Caco-2 (cell line): ENCODE data around the gene IGF2BP3. TPM values are rescaled to one million over a fixed set of nuclear protein-coding genes. Genes with fewer than 3 reads are reported as not detected.

Source experiments
- BruUV-seq: library from RNA; stranded (reverse); fragments of 400-500 nt; replicated peaks from 2 replicates; lab custom pipeline; 2021; lab: Mats Ljungman, UMichigan
- CTCF ChIA-PET: fragments of 300-600 bp; sonication (Branson Sonifier 250); formaldehyde crosslinking; loops from one replicate; lab custom pipeline; 2022; ENCODE audit warnings: antibody characterized with exemption; lab: Charles Lee
- POLR2A ChIA-PET: fragments of 300-600 bp; sonication (Branson Sonifier 250); formaldehyde crosslinking; loops from one replicate; lab custom pipeline; 2022; ENCODE audit warnings: antibody characterized with exemption; lab: Charles Lee
- DNase-seq, 2 experiments: peaks; one replicate each; pipeline versions ENCODE4 v3.0.0 to v3.0.0-alpha.2; 2020 to 2022
- H3K27me3 ChIP-seq: replicated peaks from 2 replicates; pipeline ENCODE4 v1.6.0; 2011; ENCODE audit warnings: low read length; ENCODE audit not compliant: control insufficient read depth, insufficient read depth
- H3K36me3 ChIP-seq: 2 replicates; pipeline ENCODE4 v1.5.1; 2011; ENCODE audit warnings: low read length; ENCODE audit not compliant: control insufficient read depth, insufficient read depth
- H3K4me1 ChIP-seq: fragments of 250-450 bp; sonication (Bioruptor Pico); 2 replicates; pipeline ENCODE4 v1.5.1; 2020; ENCODE audit warnings: mild to moderate bottlenecking
- H3K4me3 ChIP-seq: 2 replicates; pipeline ENCODE4 v1.5.1; 2011; ENCODE audit warnings: low read depth, mild to moderate bottlenecking, control low read depth, low read length
- H3K9me3 ChIP-seq: fragments of 250-450 bp; sonication (Bioruptor Pico); 2 replicates; pipeline ENCODE4 v1.5.1; 2020; ENCODE audit warnings: mild to moderate bottlenecking, moderate library complexity
- H3K27ac Mint-ChIP-seq: one replicate; pipeline ENCODE4 v1.8.0; 2022; ENCODE audit warnings: mixed read lengths; ENCODE audit not compliant: unreplicated experiment
- H3K27me3 Mint-ChIP-seq: one replicate; pipeline ENCODE4 v1.8.0; 2022; ENCODE audit warnings: mixed read lengths; ENCODE audit not compliant: insufficient read depth, unreplicated experiment
- H3K36me3 Mint-ChIP-seq: one replicate; pipeline ENCODE4 v1.8.0; 2022; ENCODE audit warnings: mild to moderate bottlenecking, mixed read lengths; ENCODE audit not compliant: insufficient read depth, unreplicated experiment
- H3K4me1 Mint-ChIP-seq: one replicate; pipeline ENCODE4 v1.8.0; 2022; ENCODE audit warnings: low read depth, mixed read lengths; ENCODE audit not compliant: unreplicated experiment
- H3K4me3 Mint-ChIP-seq: one replicate; pipeline ENCODE4 v1.8.0; 2022; ENCODE audit warnings: mild to moderate bottlenecking, moderate library complexity, mixed read lengths; ENCODE audit not compliant: unreplicated experiment
- H3K9me3 Mint-ChIP-seq: one replicate; pipeline ENCODE4 v1.8.0; 2022; ENCODE audit warnings: mixed read lengths; ENCODE audit not compliant: unreplicated experiment
- CTCF ChIP-seq, 2 experiments: fragments of 200-600 bp in 1 of 2; IDR thresholded peaks; 1 replicate in 1 of 2; 2 replicates in 1 of 2; pipeline versions ENCODE4 v1.5.1 to v1.8.0; 2011 to 2022; ENCODE audit warnings: antibody characterized with exemption in 1 of 2, control low read depth in 1 of 2, inconsistent platforms in 1 of 2, low read depth in 1 of 2, low read length in 1 of 2, mild to moderate bottlenecking in 1 of 2, moderate library complexity in 1 of 2; ENCODE audit not compliant: insufficient read depth in 1 of 2, severe bottlenecking in 1 of 2, unreplicated experiment in 1 of 2
- intact Hi-C: fragments of 100-400 bp; cut with micrococcal nuclease; formaldehyde crosslinking; loops from one replicate; pipeline ENCODE4 v1.10.0; 2022; ENCODE audit not compliant: unreplicated experiment
- total RNA-seq: library from RNA; stranded (reverse); gene quantifications from 2 replicates; pipeline ENCODE4 v1.2.3, GENCODE V29; 2022

The IGF2BP3 gene
- total RNA-seq, 1 experiment from 2014 or later, result 127 TPM

- Mint-ChIP-seq H3K36me3 (peaks cover 8% of the 10 kb centered on the region), H3K9me3 (no peaks in the 10 kb centered on the region), H3K27me3 (no peaks in the 10 kb centered on the region), H3K4me3 (no peak overlapping the region), H3K27ac (peak overlapping the region; percentile 64), H3K4me1 (peaks cover 14% of the 10 kb centered on the region)
- intact Hi-C loops, result no loop called here
- peaks cover 20% of the 10 kb centered on the region for H3K4me1 ChIP-seq
- no peak for TF ChIP-seq CTCF (IDR thresholded peaks at IDR 0.05; ENCODE audit: insufficient read depth in 1 of 2, low read depth in 1 of 2, low read length in 1 of 2, severe bottlenecking in 1 of 2, unreplicated experiment in 1 of 2)
- no peaks in the 10 kb centered on the region for H3K36me3 ChIP-seq
- BruUV-seq, result no TSS peak
- H3K27me3 ChIP-seq, result no peaks in the 10 kb centered on the region
- H3K9me3 ChIP-seq, result no peaks in the 10 kb centered on the region
- ChIA-PET POLR2A (no interaction called here), CTCF (no interaction called here)
- DNase-seq, result peak in 1 of 2 experiments; percentile 40
- no peak overlapping the region for H3K4me3 ChIP-seq
Measured at GRCh38 chr7:23487670-23488069, 17.4 kb upstream of the IGF2BP3 start.

GRCh38 chr7:23486002-23486773 lies 15.9 kb upstream of the IGF2BP3 start:
- BruUV-seq, result TSS peak; percentile 60
- Histone ChIP-seq H3K4me1 (peaks cover 20% of the 10 kb centered on the region), H3K4me3 (no peak overlapping the region), H3K27me3 (no peaks in the 10 kb centered on the region), H3K9me3 (no peaks in the 10 kb centered on the region), H3K36me3 (no peaks in the 10 kb centered on the region)
- no peak for TF ChIP-seq CTCF (IDR thresholded peaks at IDR 0.05; ENCODE audit: insufficient read depth in 1 of 2, low read depth in 1 of 2, low read length in 1 of 2, severe bottlenecking in 1 of 2, unreplicated experiment in 1 of 2)
- H3K27ac Mint-ChIP-seq, result peak overlapping the region; percentile 78
- peaks cover 11% of the 10 kb centered on the region for H3K36me3 Mint-ChIP-seq
- peak overlapping the region; percentile 62 for H3K4me3 Mint-ChIP-seq
- ChIA-PET POLR2A (interaction anchor here (0.6 to 0.7 kb wide), 3 partner anchors 11 to 85 kb away, joined by 3 read pairs; partner anchors contain the start of gene IGF2BP3), CTCF (interaction anchor here (1.3 kb wide), 1 partner anchor 11 kb away, joined by 3 read pairs; no protein-coding TSS in a partner anchor)
- peaks cover 24% of the 10 kb centered on the region for H3K4me1 Mint-ChIP-seq
- intact Hi-C loops, result loop anchor here (1.0 kb wide), 1 partner anchor 12 kb away; no protein-coding TSS in a partner anchor
- no peaks in the 10 kb centered on the region for H3K27me3 Mint-ChIP-seq
- no peaks in the 10 kb centered on the region for H3K9me3 Mint-ChIP-seq
- peak in 1 of 2 experiments; percentile 30 for DNase-seq

GRCh38 chr7:23482686-23483085 lies 12.4 kb upstream of the IGF2BP3 start:
- H3K27me3 Mint-ChIP-seq, result no peaks in the 10 kb centered on the region

More at GRCh38 chr7:23482686-23483085, 12.4 kb upstream of the IGF2BP3 start:
- ChIA-PET POLR2A (no interaction called here), CTCF (interaction anchor here (1.0 kb wide), 1 partner anchor 174 kb away, joined by 3 read pairs; no protein-coding TSS in a partner anchor)
- Mint-ChIP-seq H3K36me3 (peaks cover 20% of the 10 kb centered on the region), H3K27ac (no peak overlapping the region), H3K9me3 (no peaks in the 10 kb centered on the region), H3K4me3 (no peak overlapping the region), H3K4me1 (peaks cover 36% of the 10 kb centered on the region)
- H3K4me3 ChIP-seq, result no peak overlapping the region
- no peak for TF ChIP-seq CTCF (IDR thresholded peaks at IDR 0.05; ENCODE audit: insufficient read depth in 1 of 2, low read depth in 1 of 2, low read length in 1 of 2, severe bottlenecking in 1 of 2, unreplicated experiment in 1 of 2)
- no peaks in the 10 kb centered on the region for H3K27me3 ChIP-seq
- H3K9me3 ChIP-seq, result no peaks in the 10 kb centered on the region
- no peaks in the 10 kb centered on the region for H3K36me3 ChIP-seq
- H3K4me1 ChIP-seq, result peaks cover 20% of the 10 kb centered on the region
- BruUV-seq, result no TSS peak
- no peak for DNase-seq
- intact Hi-C loops, result no loop called here
